Measurements from ENCODE around the gene COL4A2.

COL4A2 gene

DNA sequence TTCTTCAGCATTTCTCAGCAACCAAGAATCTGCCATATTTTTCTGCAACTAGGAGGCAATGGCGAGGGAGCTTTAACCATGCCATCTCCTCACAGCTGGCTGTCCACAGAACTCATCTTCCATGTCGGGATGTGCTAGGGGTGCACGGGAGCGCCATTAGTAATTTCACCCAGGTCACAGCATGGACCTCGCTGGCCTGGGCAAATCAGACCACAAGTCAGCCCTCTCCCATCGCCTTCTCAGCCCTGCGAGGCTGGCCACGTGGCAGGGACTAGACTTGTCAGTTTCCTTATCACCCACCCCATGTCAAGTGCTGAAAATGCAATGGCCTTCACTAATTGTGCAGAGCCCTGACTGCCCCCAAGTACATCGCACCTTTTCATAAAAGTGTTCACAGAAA, 15.8 kb upstream of the COL4A2 start:
- ATAC-seq = no peak

DNA sequence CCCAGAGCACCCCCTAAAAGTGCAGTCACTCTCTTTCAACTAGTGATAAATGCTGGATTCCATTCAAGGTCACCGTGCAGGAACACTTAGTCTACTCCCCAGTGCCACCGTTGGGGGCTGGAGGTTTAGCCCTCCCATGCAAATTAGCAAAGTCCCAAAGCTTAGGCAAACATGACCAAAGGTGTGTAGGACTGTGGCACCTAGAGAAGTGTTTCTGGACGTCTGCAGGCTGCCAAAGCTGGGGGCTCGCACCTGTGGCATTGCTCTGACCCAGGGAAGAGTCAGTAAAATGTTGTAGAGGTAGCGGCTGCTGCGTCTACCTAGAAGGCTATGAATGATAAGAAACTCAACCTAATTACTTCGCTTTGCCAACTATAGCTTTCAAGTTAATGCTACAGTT, 14.0 kb upstream of the COL4A2 start:
- no peak for ATAC-seq

DNA sequence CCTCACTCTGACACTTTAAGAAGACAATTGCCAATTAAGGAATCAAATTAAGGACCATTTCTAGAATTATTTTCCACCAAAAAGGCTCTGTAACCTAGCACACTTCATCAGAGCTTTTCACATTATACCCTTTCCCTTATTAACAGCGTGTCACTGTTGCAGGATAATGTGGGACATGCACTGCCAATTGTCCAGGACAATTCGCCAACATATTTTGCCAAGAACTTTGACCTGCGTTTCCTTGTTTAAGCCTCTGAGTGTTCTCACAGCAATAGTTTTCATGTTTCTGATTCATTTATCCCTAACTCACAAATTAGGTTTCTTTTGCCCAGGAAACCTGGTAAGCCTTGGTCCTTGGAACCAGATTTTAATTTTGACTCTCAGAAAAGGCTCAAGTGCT, 13.4 kb upstream of the COL4A2 start:
- no peak for ATAC-seq

DNA sequence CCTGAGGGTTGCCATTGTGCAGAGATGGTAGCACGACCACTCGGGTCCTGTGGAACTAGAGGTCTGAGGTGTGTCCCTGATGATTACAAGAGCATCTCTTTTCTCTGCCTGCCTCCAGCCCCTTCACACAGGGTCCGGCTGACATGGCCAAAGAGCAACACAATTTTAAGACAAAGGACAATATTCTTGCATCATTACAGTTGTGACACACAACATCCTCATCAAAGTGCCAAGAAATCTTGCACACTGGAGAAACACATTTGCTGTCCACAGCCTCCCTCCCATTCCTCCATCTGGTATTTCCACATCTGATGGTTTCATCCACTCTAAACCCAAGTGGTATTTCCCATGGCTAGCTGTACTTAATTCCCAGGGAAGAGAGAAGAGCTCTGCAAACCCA, 12.9 kb upstream of the COL4A2 start:
- ATAC-seq = no peak

DNA sequence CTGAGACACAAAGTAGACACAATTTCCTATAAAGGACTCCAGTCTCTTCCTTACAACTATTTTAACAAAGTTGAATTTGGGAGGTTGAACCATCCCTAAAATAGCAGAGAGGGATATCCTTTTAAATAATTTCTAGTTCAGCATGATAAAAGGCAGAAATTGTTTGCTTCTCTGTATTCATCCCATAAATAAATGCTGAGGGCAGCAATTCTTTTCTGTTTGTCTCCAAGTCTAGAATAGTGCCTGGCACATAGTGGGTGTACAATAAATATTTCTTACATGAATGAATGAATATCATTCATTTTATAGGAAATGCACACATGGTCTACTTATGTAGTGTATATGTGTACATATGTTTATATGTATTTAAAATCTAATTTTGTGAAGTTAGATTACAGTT, 12.5 kb upstream of the COL4A2 start:
- no peak for ATAC-seq

DNA sequence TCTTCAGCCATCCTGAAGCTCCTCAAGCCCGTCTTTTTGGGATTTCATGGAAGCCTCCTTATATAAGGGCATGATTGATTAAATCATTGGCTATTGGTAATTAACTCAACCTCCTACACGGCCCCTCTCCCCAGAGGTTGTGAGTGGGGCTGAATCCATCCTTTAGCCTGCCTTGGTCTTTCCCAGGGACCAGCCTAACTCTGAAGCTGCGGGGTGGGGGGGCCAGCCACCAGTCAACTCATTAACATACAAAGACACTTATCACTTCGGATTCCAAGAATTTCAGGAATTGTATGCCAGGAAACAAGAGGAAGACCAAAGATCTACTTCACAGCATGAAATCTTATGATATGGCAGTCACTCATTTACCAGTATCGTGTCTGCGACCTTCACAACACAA, 10.1 kb upstream of the COL4A2 start:
- no peak for ATAC-seq

DNA sequence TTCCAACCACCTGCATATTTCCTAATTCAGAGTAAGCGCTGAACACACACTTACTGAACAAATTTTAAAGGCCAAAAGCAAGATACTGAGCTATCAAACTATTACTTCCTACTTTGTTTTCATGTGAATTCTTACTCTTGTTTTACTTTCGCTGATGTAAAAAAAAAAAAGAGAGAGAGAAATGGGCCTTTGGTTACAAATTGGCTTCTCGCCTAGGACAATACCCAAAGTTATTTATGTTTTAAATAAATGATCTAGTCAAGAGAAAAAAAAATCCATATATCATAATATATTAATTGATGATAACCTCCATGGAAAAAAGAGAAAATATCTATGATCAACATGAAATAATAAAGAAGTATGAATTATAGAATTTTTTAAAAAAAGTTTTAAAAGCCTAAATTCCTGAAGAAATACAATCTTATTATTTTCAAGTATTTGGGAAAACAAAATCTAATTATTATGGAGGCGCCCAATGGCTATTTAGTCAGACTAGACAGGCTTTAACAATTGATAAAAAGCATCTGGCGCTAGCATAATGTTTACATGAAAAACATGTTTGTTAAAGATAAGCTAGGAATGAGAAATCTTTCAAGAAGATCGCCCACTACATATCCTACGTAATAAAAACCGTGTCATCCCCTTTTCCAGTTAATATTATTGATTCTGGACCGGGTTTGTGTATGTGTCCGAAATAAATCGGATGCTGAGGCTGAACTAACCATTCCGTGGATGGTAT, 9.1 kb upstream of the COL4A2 start:
- no peak for ATAC-seq

DNA sequence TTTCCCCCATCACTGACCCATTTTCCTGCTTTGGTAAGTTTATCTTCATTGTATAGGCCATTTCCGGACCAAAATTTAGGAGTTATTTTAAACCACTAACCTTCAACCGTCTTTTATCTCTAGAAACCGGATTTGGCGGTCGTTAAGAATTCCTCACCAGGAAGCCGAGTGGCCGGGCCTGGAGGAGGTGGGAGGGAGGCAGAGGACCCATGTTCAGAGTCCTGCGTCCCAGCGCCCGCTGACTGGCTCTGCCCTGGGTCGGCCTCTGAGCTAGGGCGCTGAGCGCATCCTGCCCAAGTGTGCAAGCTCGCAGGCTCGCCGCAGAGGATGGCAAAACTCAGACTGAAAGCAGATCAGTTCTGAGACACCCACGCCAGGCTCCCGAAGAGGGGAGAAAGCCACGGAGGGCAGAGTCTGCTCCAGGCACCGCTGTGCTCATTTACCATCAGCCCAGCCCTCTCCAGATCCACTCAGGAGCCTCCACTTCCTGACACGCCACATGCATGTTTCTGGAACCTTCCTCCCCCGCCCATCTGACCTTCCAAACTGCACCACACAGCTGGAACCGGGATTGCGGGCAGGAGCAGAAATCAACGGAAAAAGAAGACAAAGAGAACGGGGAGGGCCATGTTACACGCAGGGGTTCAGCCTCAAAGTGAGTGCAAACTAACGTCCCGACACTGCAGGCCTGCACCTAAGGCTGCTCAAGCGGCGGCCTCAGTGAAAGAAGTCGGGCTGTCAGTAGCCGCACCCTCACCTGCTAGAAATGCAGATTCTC, 8.4 kb upstream of the COL4A2 start:
- no peak for ATAC-seq

DNA sequence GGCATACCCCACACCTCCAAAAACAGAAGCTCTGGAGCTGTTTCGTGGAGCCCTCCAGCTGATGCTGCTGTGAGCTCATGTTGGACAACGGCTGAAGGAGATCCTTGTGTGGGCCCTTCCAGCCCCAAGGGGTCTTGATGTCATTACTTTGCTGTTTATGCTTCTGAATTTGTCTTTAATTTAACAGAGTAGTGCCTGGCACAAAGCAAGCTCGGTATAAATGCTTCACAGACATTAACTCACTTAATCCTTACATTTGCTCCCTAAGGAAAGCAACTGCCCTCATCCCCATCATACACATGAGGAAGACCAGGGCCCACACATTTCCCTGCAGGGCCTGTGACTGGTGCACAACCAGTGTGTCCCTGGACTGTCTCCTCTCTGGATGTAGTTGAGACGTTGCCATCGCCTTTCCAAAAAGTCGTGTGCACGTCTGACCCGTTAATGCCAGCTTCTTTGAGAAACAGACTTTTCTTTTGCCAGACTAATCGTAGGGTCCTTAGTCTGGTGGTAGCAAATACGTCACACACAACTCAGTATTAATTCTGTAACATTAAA, 7.7 kb upstream of the COL4A2 start:
- no peak for ATAC-seq

DNA sequence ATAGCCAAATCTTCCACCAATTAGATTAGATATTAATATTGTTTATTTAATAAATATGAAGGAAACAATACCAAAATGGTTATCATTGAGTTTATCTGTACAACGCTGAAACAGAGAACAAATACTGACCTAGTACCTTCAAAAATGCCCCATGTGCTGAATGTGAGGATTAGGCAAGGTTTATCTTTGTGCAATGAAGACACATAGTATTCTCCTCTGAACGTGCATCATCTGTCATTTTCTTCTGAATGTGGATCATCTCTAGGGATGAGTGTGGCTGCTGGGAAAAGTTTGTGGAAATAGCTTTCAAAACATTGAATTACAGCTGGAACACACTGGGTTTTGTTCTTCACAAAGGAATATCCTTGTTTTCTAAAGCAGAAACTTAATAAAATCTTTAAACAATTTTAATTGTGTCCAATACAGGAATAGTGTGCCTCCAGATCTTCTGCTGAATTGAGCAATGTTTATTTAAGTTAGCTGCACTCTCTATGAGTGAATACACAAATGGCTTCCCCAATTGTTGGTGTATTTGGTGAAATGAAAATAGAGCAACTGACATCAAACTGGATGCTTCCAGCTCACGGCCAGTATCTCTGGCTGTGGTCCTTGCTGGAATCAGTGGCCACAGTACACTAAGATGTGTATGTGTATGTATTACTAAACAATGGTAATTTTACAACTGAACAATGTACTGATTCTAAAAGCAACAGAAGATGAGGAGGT, 6.8 kb upstream of the COL4A2 start:
- no peak for ATAC-seq

DNA sequence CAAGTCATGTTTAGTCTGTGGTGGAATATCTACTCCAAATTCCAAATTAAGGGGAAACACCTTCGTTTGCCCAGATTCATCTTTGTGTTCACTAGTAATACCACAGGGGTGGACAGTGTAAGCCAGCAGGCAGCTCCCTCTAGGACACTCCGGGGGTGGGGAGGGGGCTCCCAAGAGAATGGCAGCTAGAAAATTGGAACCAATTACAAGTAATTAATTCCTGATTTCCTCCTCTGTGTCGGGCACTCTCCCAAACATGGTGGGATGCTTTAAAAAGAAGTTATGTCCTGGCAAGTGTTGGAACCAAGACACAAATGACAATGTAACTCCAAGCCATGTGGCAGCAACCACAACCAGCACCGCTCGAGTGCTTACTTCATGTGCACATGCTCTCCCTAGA, 6.0 kb upstream of the COL4A2 start:
- ATAC-seq = no peak

DNA sequence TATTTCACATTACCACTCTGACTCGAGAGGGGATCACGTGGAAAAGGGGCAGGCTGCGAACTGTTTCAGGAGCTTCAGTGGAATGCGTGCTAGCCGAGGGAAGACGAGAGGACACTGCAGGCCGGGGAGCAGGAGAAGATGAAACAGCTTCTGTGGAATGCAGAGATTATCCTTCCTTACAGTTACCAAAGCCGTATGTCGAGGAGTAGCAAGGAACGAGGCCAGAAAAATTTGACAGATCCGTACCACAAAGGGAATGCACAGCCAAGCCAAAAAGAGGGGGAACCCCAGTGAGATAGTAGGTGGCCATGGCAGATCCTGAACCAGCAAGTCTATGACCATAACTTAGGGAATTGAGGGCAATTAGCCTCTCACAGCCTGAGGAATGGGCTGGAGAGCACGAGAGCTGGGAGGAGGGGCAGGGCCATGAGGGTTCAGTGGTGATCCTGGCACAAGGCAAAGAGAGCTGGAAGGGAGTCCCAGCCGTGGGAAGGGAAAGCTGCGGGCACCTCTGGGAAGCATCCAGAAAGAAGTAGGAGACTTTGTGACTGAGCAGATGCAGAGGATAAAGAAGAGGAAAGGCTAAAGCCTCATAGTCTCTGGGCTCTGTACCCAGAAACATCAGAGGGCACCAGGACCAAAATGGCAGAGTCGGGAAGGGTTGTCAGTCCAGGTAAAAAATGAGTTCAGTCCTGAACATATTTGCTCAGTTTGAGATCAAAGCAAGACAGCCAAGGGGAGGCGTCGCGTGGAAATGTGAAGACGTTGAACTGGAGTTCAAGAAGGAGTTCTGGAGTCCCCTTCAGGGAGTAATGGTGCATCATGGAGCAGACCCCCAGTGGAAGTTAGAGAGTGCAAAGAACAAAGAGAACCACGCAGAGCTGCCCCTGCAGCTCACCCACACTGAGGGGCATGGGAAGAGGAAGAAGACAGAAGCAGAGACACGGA, 5.2 kb upstream of the COL4A2 start:
- ATAC-seq = no peak

DNA sequence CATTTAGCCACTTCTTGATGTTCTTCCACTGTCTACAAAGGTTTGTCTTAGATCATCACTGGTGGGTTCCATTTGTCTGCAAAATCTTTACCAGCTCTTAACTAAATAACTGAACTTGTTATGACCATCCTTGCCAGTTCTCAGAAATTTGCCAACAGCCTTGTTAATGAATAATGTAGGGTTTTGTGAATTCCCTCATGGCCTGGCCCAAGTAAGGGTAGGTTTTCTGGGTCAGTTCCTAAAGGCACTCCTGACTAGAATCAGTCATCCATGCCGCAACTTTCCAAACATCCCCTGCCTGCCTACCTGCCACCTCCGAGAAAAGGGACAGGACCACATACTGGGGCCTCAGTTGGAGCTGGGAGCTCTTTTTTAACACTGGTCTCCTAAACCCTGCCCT, 4.1 kb upstream of the COL4A2 start:
- no peak for ATAC-seq

DNA sequence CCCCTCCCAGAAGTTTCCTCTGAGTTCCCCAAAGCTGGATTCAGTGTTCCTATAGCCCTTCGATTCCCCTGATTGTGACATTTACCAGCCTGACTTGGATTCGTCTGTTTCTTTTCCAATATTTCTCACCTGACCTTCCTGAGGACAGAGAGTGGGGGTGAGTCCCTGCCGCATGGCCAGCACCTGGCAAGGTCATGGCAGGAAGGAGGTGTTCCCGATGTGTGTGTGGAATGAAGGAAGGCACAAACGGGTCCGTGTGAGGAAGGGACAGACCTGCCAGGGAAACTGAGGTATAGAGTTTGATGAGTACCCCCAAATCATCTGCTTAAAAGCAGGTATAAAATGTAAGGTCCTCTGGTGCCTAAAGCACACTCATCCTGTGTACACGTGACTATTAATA, 3.4 kb upstream of the COL4A2 start:
- no peak for ATAC-seq

DNA sequence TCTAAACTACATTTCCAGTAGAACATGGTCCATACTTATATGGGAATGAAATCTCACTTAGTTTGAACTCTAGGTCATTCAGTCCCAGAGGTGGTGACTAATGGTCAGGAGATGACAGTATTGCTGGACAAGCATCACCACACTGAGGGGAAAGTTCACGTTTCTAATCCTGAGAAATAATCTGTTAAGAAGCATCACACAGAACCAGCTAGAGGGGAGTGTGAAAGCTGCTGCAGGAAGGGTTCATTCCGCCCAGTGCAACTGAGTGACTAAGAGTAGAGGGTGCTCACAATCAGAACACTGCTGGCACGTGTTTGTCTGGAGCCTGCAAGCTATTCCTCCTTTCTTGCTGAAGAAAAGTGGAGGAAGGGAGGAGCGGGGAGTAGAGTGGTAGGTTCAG, 2.8 kb upstream of the COL4A2 start:
- no peak for ATAC-seq

DNA sequence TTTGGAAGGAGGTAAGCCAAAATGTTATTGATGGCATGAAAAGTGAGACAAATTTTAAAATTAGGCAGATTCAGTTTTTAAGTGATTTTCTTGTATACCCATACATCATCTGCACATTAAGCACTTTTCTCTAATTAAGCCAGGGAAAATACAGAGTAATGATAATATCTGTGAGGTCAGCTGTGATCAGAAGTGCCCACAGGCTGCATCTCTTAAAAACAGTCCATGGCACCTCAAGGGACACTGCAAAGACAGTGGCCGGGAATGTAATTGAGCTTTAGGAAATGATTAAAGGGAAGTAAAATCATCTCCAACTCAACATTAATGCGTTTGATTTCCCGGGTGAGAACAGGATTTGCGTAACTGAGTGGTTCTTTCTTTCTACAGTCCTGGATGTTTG, 2.1 kb upstream of the COL4A2 start:
- ATAC-seq = no peak

DNA sequence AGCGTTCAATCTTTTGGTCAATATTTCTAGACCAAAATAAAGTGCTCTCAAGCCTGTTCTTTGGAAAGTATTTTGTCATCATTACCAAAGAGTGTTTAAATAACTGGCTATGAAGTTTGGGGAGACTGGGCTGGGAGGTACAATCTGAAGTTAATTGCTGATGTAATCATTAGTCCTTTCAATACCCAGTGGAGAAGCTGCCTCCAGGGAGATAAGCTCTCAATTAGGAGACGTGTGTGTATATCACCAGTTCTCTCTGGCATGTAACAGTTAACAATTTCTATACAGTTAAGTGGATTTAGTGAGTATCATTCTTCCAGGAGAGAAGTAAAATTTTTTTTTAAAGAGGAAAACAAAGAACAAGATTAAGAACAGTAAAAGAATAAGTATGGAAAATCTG, 1.5 kb upstream of the COL4A2 start:
- ATAC-seq = no peak

DNA sequence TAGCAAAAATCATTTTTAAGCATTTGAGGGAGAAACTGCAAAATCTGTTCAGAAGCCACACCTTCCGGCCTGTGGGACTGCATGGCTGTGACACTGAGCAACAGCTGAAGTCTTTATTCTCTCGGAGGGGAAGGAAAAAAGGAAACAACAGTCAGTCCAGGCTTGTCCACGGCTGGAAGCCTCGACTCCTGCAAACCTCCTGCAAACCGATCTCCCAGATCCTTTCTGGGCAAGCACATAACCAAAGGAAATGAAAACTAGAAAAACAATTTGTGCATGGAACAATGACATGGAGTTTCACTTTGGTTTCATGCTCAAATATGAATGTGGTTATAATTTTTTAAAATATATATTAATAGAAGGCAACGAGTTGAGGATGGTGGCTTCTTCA, 1.1 kb upstream of the COL4A2 start:
- no peak for ATAC-seq

DNA sequence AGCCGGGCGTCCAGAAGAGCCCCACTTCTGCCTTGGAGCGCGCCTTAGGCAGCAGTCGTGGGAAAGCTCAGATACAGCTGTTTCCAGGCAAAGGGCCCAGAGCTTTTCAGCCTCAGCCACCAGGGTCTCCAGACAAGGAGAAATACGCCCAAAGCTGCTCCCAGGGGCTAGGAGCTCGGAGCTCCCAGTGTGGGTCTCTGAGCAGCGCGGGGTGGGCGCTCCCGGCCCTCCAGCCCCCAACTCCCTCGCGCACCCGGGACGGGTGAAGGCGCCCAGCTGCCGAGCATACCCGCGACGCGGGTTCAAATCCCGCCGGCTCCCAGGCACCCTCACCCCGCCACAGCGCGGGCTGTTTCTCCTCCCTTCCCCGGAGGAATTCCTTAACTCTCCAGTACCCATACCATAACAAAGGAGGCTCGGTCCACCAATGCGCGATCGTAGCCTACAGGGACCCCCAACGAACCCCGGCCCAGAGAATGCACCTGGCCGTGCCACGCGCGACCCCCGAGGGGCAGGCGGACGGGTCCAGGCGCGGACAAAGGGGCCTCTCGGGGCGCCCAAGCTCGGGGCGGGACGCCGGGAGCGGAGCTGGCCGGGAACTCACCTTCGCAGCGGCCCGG, 634 bp upstream of the COL4A2 start:
- ATAC-seq = no peak

DNA sequence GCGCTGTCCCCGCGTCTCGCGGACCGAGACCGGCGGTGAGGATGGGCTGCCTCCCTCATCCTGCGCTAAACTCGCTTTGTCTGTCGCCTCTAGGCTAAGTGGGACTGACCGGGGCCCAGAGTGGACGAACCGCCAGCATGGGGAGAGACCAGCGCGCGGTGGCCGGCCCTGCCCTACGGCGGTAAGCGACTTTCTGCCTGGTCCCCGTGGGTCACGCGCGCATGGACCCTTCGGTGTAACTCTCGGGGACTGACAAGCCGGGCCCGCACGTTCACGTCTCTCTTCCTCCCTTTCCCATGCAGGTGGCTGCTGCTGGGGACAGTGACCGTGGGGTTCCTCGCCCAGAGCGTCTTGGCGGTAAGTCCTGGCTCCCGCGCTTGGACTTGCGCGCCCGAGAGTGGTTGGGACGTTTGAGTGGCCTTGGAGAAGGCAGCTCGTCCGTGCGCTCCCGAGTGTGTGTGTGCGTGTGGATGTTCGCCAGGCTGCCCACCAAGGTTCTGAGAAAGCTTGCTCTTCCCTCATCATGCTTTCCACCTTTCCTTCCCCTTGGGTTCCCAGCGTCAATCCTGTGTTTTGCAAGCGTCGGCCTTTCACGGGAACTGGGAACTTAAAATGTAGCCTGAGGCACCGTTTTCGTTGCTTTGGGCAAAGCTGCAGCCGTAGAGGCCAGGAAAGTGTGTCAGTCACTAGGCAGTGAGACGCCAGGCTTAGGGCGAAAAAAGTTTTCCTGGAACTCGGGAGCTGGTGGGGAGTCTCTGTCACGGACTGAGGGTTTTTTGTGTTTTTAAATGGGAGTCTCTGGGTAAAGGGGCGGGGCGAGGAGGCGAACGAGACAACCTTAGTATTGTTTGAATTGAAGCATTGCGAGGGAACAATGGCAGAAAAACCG, 927 bp downstream of the COL4A2 start:
- ATAC-seq = no peak
